Stimulated activated CD4-positive, alpha-beta T cell treated with anti-CD3 and anti-CD28 coated beads, Interleukin-4, amount 100 ng/mL, for 24 hours (primary cell): ENCODE measurements around the gene GNB3.
"Not testable (repeated sequence)": the region's sequence is repeated elsewhere in the genome, so short reads cannot be mapped to it uniquely, and the experiment has no call there.

Source experiments
- DNase-seq: peaks from one replicate; pipeline ENCODE4 v3.0.0-alpha.2; 2020

GNB3 gene

DNA sequence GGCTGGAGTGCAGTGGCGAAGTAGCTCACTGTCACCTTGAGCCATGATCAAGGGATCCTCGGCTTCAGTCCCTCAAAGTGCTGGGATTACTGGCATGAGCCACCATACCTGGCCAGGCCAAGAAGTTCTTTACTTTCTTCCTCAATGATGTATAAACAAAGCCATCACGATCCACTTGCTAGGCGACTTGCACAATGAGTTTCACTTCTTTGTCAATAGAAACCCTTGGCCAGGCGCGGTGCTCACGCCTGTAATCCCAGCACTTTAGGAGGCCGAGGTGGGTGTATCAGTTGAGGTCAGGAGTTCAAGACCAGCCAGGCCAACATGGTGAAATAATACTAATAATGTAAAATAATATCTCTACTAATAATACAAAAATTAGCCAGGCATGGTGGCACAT is 46.7 kb downstream of the GNB3 start:
- DNase-seq, result no peak

- DNase-seq, result no peak
Measured at GRCh38 chr12:6888360-6888759, 47.6 kb downstream of the GNB3 start.

DNA sequence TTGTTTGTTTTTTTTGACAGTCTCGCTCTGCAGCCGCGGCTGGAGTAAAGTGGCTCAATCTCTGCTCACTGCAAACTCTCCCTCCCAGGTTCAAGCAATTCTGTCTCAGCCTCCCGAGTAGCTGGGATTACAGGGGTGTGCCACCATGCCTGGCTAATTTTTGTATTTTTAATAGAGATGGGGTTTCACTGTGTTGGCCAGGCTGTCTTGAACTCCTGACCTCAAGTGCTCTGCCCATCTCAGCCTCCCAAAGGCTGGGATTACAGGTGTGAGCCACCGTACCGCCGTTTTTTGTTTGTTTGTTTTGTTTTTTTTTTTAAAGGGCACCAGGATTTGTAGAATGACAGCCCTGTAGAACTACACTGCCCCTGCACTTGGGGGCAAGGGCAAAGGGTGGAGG is 48.1 kb downstream of the GNB3 start:
- DNase-seq, result not testable (repeated sequence)

GRCh38 chr12:6889775-6890573 is 49.2 kb downstream of the GNB3 start:
- not testable (repeated sequence) for DNase-seq

DNA sequence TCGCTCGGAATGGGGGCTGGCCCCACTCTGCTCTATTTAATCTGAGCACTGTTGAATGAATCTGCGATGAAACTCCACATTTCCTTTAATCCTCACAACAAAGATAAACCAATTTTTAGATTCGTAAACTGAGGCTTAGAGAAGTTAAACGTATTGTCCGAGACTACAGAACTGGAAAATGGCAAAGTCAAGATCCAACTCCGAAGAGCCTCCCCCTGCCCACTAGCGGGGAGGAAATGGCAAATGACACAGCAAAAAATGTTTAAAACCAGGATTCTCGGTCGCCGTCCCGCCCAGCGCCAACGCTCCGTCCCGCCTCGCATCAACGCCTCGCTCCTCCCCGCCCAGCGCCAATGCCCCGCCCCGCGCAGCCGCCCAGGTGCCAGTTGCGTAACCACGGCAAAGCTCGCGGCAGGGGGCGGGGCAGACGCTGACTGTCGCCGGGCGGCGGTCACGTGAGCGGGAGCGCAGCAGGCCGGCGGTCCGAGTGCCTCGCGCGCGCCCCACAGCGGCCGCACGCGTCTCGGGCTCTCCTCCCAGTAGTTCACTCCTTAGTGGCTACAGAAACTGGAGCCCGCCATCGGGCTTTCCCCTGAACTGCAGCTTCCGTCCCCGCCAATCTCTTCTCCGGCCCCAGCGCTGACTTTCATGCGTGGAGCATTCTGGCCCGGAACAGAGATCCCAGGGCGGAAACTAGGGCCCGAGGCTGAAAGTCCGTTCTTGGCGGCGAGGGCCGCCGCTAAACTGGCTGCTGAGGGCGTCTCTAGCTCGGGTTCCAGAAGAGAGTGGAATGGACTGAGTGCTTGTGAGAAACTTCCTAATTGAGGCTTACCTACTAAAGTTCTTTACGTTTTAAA is 50.3 kb downstream of the GNB3 start:
- DNase-seq, result peak; percentile 99

DNA sequence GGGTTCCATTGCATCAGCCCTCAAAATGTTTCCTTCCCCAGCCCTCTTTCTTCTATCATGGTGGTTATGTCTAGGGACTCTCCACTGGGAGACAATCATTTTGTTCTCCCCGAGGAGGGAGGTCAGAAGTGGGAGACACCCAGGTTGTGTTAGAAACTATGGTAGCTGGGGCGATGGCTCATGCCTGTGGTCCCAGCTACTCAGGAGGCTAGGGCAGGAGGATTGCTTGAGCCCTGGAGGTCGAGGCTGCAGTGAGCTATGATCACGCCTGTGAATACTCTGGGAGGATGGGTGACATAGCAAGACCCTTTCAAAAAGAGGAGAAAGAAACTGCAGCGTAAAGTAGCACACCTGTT is 50.9 kb downstream of the GNB3 start:
- no peak for DNase-seq

GRCh38 chr12:6892683-6893082 is 52.0 kb downstream of the GNB3 start:
- not testable (repeated sequence) for DNase-seq

GRCh38 chr12:6894321-6894720 is 53.6 kb downstream of the GNB3 start:
- DNase-seq, result no peak
